Pancreas (tissue), 10 donors: ENCODE results near the gene FBXO9. TPM values are rescaled to one million over a fixed set of nuclear protein-coding genes. Genes with fewer than 3 reads are reported as not detected.

ENCODE experiments used
- ATAC-seq, 4 donors: fragments of 200-7000 bp; cut with Tn5 transposase; one replicate each; pipeline versions ENCODE4 v1.8.0 to v1.9.1; 2020; ENCODE audit warnings: mild to moderate bottlenecking in 4 of 4, moderate library complexity in 4 of 4
- DNase-seq, 6 donors: peaks; one replicate each; pipeline ENCODE4 v3.0.0-alpha.2; 2020
- FAIRE-seq: peaks from 2 replicates; lab custom pipeline; 2012; peaks lifted over from hg19 to GRCh38; lab: Jason Lieb, UNC
- H3K27ac ChIP-seq, 4 donors: fragments of 200-600 bp; sonication (generic); 1 replicate in 3 of 4; 2 replicates in 1 of 4; pipeline versions ENCODE4 v1.5.0 to v1.8.0; 2020
- H3K27me3 ChIP-seq, 4 donors: fragments of 200-600 bp; one replicate each; pipeline ENCODE4 v1.8.0; 2021
- H3K36me3 ChIP-seq, 3 donors: fragments of 200-600 bp; sonication (generic) in 1 of 3; one replicate each; pipeline versions ENCODE4 v1.5.0 to v1.8.0; 2020 to 2021
- H3K4me1 ChIP-seq, 3 donors: fragments of 200-600 bp; one replicate each; pipeline ENCODE4 v1.8.0; 2021
- H3K4me3 ChIP-seq, 4 donors: fragments of 200-600 bp; sonication (generic) in 2 of 4; one replicate each; pipeline versions ENCODE4 v1.5.0 to v1.8.0; 2020 to 2021
- H3K9me3 ChIP-seq, 4 donors: fragments of 200-600 bp; one replicate each; pipeline ENCODE4 v1.8.0; 2021
- CTCF ChIP-seq, 4 donors: fragments of 200-600 bp; sonication (generic) in 3 of 4; IDR thresholded peaks; one replicate each; pipeline versions ENCODE4 v1.5.0 to v1.8.0; 2021; ENCODE audit warnings: antibody characterized with exemption in 4 of 4
- WGBS, 2 donors: extraction: QIAGEN DNeasy Blood & Tissue Kit; methylation state at CpG; one replicate each; pipeline ENCODE4 v1.1.7; 2013; 5-methylcytosine and 5-hydroxymethylcytosine counted together
- intact Hi-C, 3 donors: fragments of 100-400 bp; cut with DNase I; formaldehyde crosslinking; loops; one replicate each; pipeline versions ENCODE4 v1.11.1 to v1.14.2; 2022
- polyA plus RNA-seq, 2 donors: library from polyadenylated mRNA; stranded (reverse); fragments of 200-250 nt; gene quantifications; one replicate each; pipeline ENCODE4 v1.2.3, GENCODE V29; 2013
- total RNA-seq, 6 donors: library from RNA; stranded (reverse); fragmentation: NEBNext Ultra II Directional in 4 of 6; extraction: Animal tissue kit (Norgen Biotek cat#: 25700) in 4 of 6; gene quantifications; one replicate each; pipeline versions ENCODE4 v1.2.1 to v1.2.4, GENCODE V29; 2021 to 2023
- donor health status: healthy with polysubstance abuse.
- donor health status: DM: no; HTN: no; CAD: no; lungs with moderate emphysema.
- donor health status: DM: no; HTN: no; CAD: no.
- donor health status: control.
- donor health status: control.
- donor health status: Bipolar disorder and iron deficiency.
- donor health status: DM: yes; HTN: yes; CAD: no.
- donor health status: DM: no; HTN: no; CAD: no.
- donor health status: DM: no; HTN: no; CAD: no.
- donor health status: DM: yes; HTN: yes; CAD: no.

The FBXO9 gene
- total and polyA plus RNA-seq, 8 donors, result 30.9 to 66.1 (median 49.7) TPM

- H3K27ac ChIP-seq, result no peak overlapping the region
- no peak overlapping the region for H3K4me3 ChIP-seq
- FAIRE-seq, result no peak
- 67 to 69% methylated on average over 1 of the region's 1 CpG for WGBS, 2 donors
- peaks cover 0 to 28% (median 6%) of the 10 kb centered on the region in 3 donors for H3K36me3 ChIP-seq
- DNase-seq, result no peak
- H3K27me3 ChIP-seq, result no peaks in the 10 kb centered on the region
- H3K9me3 ChIP-seq, result no peaks in the 10 kb centered on the region
- no peak for ATAC-seq
- peaks cover 9 to 26% (median 23%) of the 10 kb centered on the region in 3 donors for H3K4me1 ChIP-seq
- intact Hi-C loops, result no loop called here
- no peak for TF ChIP-seq CTCF (IDR thresholded peaks at IDR 0.05)
These were observed 5.6 kb downstream of the FBXO9 start for GRCh38 chr6:53070806-53071205.

GRCh38 chr6:53074347-53074746 lies 9.1 kb downstream of the FBXO9 start:
- Histone ChIP-seq H3K4me3 (no peak overlapping the region), H3K9me3 (no peaks in the 10 kb centered on the region), H3K27me3 (no peaks in the 10 kb centered on the region), H3K36me3 (peaks cover 0 to 48% (median 15%) of the 10 kb centered on the region in 3 donors), H3K4me1 (peaks cover 0 to 3% (median under 1%) of the 10 kb centered on the region in 3 donors), H3K27ac (no peak overlapping the region)
- WGBS, 2 donors, result 88 to 92% methylated on average over 3 of the region's 3 CpGs
- ATAC-seq, result no peak
- TF ChIP-seq CTCF (IDR thresholded peaks at IDR 0.05), result no peak
- no peak for FAIRE-seq
- DNase-seq, result no peak
- intact Hi-C loops, result no loop called here

- DNase-seq (no peak), ATAC-seq (no peak), FAIRE-seq (no peak)
- no peak for TF ChIP-seq CTCF (IDR thresholded peaks at IDR 0.05)
- Histone ChIP-seq H3K36me3 (peaks cover 7 to 78% (median 23%) of the 10 kb centered on the region in 3 donors), H3K4me1 (no peaks in the 10 kb centered on the region), H3K4me3 (no peak overlapping the region), H3K27me3 (no peaks in the 10 kb centered on the region), H3K27ac (no peak overlapping the region), H3K9me3 (no peaks in the 10 kb centered on the region)
- intact Hi-C loops, result no loop called here
- 96 to 98% methylated on average over 1 of the region's 1 CpG for WGBS, 2 donors
These were observed 15.6 kb downstream of the FBXO9 start for GRCh38 chr6:53080813-53081212.

DNA sequence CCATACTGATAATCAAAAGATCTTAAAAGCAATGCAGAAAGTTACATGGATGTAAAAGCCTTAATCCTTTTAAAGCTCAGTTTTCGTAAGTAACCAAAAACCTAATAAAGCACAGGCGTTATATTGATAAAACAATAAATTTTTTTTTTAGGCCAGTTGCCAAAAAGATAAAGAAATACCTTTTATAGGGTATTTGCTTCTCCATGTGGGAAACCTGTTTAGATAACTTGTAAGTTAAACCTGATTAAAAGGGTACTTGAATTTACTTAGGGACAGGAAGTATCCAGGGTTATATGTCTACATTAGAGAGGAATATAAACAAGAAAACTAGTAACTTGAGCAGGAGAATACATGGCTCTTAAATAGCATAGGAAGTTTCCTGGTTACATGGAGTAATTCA lies 21.1 kb downstream of the FBXO9 start:
- 9 to 14% methylated on average over 2 of the region's 2 CpGs for WGBS, 2 donors
- Histone ChIP-seq H3K27ac (no peak overlapping the region), H3K36me3 (peaks cover 7 to 53% (median 19%) of the 10 kb centered on the region in 3 donors), H3K4me1 (peaks cover 0 to 4% (median 3%) of the 10 kb centered on the region in 3 donors), H3K4me3 (no peak overlapping the region), H3K9me3 (no peaks in the 10 kb centered on the region), H3K27me3 (no peaks in the 10 kb centered on the region)
- intact Hi-C loops, result no loop called here
- DNase-seq (no peak), ATAC-seq (no peak), FAIRE-seq (no peak)
- TF ChIP-seq CTCF (IDR thresholded peaks at IDR 0.05), result no peak

- DNase-seq (no peak), FAIRE-seq (no peak), ATAC-seq (no peak)
- peaks cover 0 to 4% (median 3%) of the 10 kb centered on the region in 3 donors for H3K4me1 ChIP-seq
- no peak overlapping the region for H3K4me3 ChIP-seq
- H3K27me3 ChIP-seq, result no peaks in the 10 kb centered on the region
- TF ChIP-seq CTCF (IDR thresholded peaks at IDR 0.05), result no peak
- H3K27ac ChIP-seq, result no peak overlapping the region
- peaks cover 0 to 59% (median 16%) of the 10 kb centered on the region in 3 donors for H3K36me3 ChIP-seq
- no peaks in the 10 kb centered on the region for H3K9me3 ChIP-seq
- intact Hi-C loops, result no loop called here
These were observed 24.7 kb downstream of the FBXO9 start for GRCh38 chr6:53089948-53090347.
